Fibroblast of mammary gland (primary cell): ENCODE data around the gene GATAD2B.

Experiments used
- DNase-seq: peaks from one replicate; pipeline ENCODE4 v3.0.0-alpha.2; 2010; ENCODE audit warnings: low read depth
- H3K4me3 ChIP-seq: 2 replicates; pipeline ENCODE4 v1.5.1; 2011; ENCODE audit warnings: low read depth, mild to moderate bottlenecking, low read length, moderate library complexity; ENCODE audit not compliant: control insufficient read depth
- TF ChIP-seq, protein P1 (sequence below): conservative IDR thresholded peaks from 2 replicates; pipeline ENCODE4 v1.5.1; 2011; ENCODE audit warnings: low read depth, low read length, inconsistent platforms; ENCODE audit not compliant: control insufficient read depth, insufficient read depth

Gene GATAD2B

DNA sequence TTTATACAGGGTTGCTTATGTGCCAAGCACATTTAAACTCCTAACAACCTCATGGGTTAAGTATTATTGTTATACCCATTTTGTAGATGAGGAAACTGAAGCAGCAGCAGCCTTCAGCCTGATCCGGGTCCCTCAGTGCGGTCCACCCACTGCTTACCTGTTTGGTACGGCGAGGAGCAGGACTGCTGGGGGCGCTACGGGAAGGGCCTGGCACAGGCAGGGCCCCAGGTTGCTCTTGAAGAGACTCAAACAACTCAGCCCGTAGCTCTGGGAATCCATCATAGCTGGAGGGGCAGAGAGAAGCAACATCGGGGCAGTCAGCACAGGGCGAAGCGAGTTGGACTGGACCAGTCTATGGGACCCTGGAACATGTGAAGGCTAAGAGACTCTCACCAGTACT lies 14.6 kb upstream of the GATAD2B start:
- TF ChIP-seq, protein P1, sequence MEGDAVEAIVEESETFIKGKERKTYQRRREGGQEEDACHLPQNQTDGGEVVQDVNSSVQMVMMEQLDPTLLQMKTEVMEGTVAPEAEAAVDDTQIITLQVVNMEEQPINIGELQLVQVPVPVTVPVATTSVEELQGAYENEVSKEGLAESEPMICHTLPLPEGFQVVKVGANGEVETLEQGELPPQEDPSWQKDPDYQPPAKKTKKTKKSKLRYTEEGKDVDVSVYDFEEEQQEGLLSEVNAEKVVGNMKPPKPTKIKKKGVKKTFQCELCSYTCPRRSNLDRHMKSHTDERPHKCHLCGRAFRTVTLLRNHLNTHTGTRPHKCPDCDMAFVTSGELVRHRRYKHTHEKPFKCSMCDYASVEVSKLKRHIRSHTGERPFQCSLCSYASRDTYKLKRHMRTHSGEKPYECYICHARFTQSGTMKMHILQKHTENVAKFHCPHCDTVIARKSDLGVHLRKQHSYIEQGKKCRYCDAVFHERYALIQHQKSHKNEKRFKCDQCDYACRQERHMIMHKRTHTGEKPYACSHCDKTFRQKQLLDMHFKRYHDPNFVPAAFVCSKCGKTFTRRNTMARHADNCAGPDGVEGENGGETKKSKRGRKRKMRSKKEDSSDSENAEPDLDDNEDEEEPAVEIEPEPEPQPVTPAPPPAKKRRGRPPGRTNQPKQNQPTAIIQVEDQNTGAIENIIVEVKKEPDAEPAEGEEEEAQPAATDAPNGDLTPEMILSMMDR, result no peak
- no peak for DNase-seq
- H3K4me3 ChIP-seq, result no peak overlapping the region

DNA sequence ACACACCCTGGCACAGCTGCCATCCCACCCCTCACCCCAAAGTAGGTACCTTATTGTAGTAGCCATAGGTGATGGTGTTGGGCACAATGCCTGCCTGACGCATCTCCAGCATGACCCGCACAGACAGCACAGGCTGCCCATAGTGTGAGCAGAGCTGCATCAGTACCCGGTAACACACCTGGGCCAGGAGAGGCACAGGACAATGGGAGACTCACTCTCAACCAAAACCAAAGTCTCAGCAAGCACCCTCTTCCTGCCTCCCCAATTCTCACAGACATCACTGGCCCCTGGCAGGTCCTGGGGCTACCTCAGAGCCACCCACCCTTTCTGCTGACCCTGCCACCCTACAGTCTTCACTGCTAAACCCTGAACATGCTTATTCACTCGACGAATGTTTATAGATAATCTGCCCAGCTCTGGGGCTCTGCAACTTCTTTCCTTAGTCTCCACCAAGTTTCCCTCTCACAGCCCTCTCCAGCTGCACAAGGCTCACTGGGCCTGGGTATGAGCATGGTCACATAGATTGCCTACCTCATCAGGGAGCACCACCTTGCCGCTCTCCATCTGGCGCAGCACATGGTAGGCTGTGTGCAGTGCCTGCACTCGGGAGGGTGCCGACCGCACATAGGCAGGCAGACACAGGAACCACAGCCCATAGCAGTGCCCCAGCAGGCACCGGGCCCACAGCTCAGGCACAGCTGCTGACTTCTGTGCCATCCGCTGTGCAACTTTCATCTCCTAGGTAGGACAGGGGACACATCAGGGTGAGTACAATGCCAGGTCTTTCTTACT lies 13.4 kb upstream of the GATAD2B start:
- H3K4me3 ChIP-seq, result no peak overlapping the region
- TF ChIP-seq, protein P1, result no peak
- no peak for DNase-seq

DNA sequence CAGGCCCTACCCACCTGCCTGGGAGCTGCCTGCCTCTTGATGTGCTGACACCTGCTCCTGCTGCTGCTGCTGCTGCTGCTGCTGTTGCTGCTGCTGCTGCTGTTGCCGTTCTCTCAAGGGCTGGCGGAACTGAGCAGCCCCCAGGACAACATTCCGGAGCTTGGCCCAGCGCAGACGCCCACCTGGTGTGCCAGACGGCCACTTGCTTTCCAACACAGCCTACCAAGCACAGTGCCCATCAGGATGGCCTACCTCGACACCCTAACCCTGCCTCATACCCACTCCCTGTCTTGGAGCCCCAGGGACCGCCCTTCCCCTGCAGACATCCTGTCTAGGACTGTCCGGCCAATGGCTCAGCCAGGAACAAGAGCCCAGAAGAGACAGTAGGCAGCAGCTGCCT lies 12.0 kb upstream of the GATAD2B start:
- no peak overlapping the region for H3K4me3 ChIP-seq
- TF ChIP-seq, protein P1, result no peak
- DNase-seq, result no peak

DNA sequence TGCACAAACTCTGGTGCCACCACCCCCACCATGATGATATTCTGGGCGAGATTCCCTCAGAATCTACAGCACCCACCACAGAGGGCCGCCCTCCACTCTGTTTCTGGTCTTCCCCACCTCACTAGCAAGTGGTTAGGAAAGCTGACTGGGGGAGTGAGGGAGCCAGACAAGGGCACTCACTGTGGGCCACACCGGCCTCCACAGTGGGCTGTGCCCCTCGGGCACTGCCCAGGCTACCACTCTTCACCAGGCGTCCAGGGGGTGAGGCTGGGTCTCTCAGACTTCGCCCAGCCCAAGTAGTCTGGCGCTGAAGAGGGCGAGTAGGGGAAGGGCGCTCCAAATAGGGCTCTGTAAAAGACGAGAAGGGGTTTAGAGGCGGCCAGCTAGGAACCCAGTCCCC lies 11.2 kb upstream of the GATAD2B start:
- DNase-seq, result no peak
- H3K4me3 ChIP-seq, result no peak overlapping the region
- TF ChIP-seq, protein P1, result no peak

DNA sequence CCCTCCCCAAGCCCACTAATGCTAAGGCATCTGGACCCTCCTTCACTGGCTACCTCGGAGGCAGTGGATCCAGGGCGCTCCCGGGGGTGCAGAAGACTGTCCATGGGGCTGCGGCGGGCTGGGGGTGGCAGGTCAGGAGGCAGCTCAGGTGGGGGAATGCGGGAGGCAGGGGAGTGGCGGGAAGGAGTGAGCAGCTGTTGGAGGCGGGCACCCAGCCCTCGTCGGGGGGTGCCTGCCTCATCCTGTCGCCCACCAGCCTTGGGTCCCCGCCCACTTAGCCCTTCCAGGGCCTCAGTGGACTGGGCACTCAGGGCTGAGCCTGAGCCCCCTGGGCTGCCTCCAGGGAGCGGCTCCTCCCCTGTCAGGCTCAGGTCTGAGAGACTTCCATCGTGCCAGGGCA lies 10.7 kb upstream of the GATAD2B start:
- DNase-seq, result no peak
- no peak overlapping the region for H3K4me3 ChIP-seq
- TF ChIP-seq, protein P1, result no peak

DNA sequence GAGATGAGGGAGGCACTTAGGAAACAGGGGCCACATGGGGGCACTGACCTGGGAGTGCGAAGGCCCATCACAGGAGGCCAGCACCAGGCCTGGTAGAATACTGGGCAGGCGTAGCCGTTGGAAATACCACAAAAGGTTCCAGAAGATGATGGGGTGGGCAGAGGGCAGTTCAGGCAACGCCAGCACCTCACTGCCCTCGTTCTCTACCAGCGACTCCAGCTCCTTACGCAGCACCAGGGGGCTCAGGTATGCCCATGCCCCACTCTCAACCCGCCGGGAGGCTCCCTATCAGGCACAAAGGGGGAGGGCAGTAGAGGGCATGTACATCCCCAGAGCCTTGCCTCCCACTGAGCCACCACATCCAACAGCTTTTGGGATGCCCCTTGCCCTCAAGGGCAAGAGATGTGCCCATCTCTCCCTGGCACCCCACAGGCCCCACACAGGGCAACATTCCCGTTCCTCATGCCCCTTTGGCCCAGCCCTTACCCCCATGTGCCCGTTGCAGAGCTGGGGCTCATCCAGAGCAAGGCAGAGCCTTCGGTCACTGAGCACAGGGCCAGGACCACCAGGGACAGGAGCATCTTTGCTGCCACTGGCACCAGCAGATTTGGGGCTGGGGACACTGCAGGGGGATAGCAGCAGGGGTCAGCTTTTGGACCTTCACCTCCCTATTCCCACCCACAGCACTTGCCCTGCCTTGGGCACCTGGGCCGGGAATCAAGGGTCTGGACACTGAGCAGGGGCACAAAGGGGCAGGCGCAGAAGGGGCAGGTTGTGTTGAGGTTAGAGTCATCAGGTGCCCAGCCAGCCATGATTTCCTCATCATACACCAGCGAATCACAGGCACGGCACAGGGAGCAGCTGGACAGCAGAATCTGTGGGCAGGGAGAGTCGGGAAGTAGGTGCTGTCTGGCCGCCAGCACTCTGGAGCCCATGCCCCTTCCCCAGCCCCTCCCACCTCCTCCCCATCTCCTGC lies 9.7 kb upstream of the GATAD2B start:
- no peak for DNase-seq
- TF ChIP-seq, protein P1, result no peak
- H3K4me3 ChIP-seq, result no peak overlapping the region
